HepG2 (cell line): Measurements from ENCODE around the gene MYBL2.

ENCODE experiments used
- E2F5 ChIP-seq: sonication (generic); formaldehyde crosslinking; conservative IDR thresholded peaks from 2 replicates; pipeline ENCODE4 v1.4.0; 2020; ENCODE audit warnings: missing genetic modification reagents
- KDM5A ChIP-seq: fragments of 200-600 bp; sonication (generic); IDR thresholded peaks from 2 replicates; pipeline ENCODE4 v1.7.0; 2018; ENCODE audit warnings: antibody characterized with exemption, mild to moderate bottlenecking, low read length, borderline replicate concordance
- POLR2AphosphoS5 ChIP-seq: IDR thresholded peaks from 2 replicates; pipeline ENCODE4 v1.6.1; 2012; ENCODE audit warnings: low read depth, low read length
- TF ChIP-seq, protein P1 (sequence below), 2 experiments: IDR thresholded peaks; 2 replicates each; pipeline ENCODE4 v1.6.1; 2011 to 2012; ENCODE audit warnings: low read length in 2 of 2, borderline replicate concordance in 1 of 2, low read depth in 1 of 2, mild to moderate bottlenecking in 1 of 2, moderate library complexity in 1 of 2

- TF ChIP-seq, protein P1, sequence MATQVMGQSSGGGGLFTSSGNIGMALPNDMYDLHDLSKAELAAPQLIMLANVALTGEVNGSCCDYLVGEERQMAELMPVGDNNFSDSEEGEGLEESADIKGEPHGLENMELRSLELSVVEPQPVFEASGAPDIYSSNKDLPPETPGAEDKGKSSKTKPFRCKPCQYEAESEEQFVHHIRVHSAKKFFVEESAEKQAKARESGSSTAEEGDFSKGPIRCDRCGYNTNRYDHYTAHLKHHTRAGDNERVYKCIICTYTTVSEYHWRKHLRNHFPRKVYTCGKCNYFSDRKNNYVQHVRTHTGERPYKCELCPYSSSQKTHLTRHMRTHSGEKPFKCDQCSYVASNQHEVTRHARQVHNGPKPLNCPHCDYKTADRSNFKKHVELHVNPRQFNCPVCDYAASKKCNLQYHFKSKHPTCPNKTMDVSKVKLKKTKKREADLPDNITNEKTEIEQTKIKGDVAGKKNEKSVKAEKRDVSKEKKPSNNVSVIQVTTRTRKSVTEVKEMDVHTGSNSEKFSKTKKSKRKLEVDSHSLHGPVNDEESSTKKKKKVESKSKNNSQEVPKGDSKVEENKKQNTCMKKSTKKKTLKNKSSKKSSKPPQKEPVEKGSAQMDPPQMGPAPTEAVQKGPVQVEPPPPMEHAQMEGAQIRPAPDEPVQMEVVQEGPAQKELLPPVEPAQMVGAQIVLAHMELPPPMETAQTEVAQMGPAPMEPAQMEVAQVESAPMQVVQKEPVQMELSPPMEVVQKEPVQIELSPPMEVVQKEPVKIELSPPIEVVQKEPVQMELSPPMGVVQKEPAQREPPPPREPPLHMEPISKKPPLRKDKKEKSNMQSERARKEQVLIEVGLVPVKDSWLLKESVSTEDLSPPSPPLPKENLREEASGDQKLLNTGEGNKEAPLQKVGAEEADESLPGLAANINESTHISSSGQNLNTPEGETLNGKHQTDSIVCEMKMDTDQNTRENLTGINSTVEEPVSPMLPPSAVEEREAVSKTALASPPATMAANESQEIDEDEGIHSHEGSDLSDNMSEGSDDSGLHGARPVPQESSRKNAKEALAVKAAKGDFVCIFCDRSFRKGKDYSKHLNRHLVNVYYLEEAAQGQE (IDR thresholded peaks at IDR 0.05; ENCODE audit: borderline replicate concordance in 1 of 2, low read depth in 1 of 2, low read length in 2 of 2), result no peak
- TF ChIP-seq KDM5A, result no peak
- no peak for TF ChIP-seq POLR2AphosphoS5
- TF ChIP-seq E2F5 (CRISPR knock-in tag), result no peak
These were observed 22.3 kb downstream of the MYBL2 start for GRCh38 chr20:43689165-43689564.
